ENCODE results near the gene MMP12. TPM values are rescaled to one million over a fixed set of nuclear protein-coding genes. Genes with fewer than 3 reads are reported as not detected.

The MMP12 gene
- total RNA-seq, 2 experiments from 2014 or later: not detected

Other genes with a start within 250 kb of the MMP12 start
- not detected for gene MMP20, start 249.7 kb downstream of the MMP12 start, total RNA-seq
- not detected for gene MMP27, start 169.2 kb downstream of the MMP12 start, total RNA-seq
- not detected for gene MMP8, start 150.0 kb downstream of the MMP12 start, total RNA-seq
- gene MMP10, start 94.4 kb downstream of the MMP12 start, total RNA-seq: not detected
- gene MMP1, start 76.8 kb downstream of the MMP12 start, total RNA-seq: not detected
- not detected for gene MMP3, start 31.4 kb downstream of the MMP12 start, total RNA-seq
- not detected for gene MMP13, start 80.8 kb upstream of the MMP12 start, total RNA-seq
- gene DCUN1D5, start 217.2 kb upstream of the MMP12 start, total RNA-seq: 100 to 1,000 TPM in 1 of 2 experiments, 10 to 100 TPM in 1; 99.0 to 102 TPM
- 1 to 10 TPM; 3.2 to 3.3 TPM for gene DYNC2H1, start 234.4 kb upstream of the MMP12 start, total RNA-seq

All from activated CD8-positive, alpha-beta memory T cell treated with anti-CD3 and anti-CD28 coated beads for 36 hours (primary cell).